ENCODE measurements around the gene HERC3.

The HERC3 gene

DNA sequence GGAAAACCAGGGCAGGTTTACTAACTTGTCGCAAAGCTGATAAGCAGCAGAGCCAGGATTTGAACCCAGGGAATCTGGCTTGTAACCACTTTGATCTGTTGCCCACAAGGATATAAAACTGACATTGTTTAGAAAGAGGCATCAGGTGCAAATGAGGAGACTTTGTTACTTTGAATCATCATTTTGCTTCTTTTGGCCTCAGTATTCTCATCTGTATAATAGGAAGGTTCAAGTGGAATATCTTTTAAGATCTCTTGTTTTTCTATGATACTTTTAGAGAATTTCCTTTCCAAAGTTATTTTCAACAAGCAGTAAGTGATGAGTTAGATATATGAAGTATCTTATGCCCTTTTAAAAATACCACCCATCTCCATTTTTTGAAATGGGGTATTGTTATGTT, 163.2 kb downstream of the HERC3 start:
- TF ChIP-seq, protein P1, sequence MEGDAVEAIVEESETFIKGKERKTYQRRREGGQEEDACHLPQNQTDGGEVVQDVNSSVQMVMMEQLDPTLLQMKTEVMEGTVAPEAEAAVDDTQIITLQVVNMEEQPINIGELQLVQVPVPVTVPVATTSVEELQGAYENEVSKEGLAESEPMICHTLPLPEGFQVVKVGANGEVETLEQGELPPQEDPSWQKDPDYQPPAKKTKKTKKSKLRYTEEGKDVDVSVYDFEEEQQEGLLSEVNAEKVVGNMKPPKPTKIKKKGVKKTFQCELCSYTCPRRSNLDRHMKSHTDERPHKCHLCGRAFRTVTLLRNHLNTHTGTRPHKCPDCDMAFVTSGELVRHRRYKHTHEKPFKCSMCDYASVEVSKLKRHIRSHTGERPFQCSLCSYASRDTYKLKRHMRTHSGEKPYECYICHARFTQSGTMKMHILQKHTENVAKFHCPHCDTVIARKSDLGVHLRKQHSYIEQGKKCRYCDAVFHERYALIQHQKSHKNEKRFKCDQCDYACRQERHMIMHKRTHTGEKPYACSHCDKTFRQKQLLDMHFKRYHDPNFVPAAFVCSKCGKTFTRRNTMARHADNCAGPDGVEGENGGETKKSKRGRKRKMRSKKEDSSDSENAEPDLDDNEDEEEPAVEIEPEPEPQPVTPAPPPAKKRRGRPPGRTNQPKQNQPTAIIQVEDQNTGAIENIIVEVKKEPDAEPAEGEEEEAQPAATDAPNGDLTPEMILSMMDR (conservative IDR thresholded peaks at IDR 0.05; ENCODE audit: low read depth, low read length) = no peak
- no peak overlapping the region for H3K4me3 ChIP-seq (ENCODE audit: low read length)
- no peak for DNase-seq (ENCODE audit: low read depth)

DNA sequence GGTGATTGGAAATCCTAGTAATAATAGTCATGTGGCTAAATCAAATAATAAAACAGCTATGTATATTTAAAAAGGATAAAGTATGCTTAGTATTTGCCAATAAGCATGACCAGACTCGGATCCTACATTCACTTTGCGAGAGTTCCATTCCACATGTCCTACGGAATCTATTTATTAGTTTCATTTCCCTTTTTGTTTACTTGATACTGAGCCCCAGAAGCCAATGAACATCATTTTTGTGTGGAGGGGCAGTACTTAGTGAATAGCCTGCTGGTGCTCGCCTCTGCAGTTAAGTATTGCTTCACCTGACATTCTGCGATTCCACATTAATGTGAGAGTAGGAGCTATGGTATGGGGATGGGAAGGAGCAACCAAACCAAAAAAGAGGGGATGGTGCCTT, 163.9 kb downstream of the HERC3 start:
- TF ChIP-seq, protein P1 (conservative IDR thresholded peaks at IDR 0.05; ENCODE audit: low read depth, low read length) = no peak
- no peak for DNase-seq (ENCODE audit: low read depth)
- H3K4me3 ChIP-seq (ENCODE audit: low read length) = peak overlapping the region; percentile 8

DNA sequence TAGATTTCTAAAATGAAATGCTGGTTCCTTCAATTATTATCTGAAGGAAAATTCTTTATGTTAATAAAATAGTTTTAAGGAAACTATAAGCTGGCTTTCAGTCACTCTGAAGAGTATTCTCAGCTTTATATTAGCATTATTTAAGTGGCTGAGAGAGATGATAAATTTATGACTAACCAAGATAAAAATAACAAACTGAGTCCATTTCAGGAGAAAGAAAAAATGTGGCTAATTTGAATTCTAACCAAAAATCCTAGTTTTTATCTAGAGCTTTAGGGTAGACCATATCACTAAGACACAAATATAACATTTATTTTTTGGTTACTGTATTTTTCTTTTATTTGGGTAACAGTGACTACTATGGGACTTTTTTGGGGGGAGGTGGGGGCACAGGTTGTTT, 164.8 kb downstream of the HERC3 start:
- no peak for DNase-seq (ENCODE audit: low read depth)
- TF ChIP-seq, protein P1 (conservative IDR thresholded peaks at IDR 0.05; ENCODE audit: low read depth, low read length) = no peak

DNA sequence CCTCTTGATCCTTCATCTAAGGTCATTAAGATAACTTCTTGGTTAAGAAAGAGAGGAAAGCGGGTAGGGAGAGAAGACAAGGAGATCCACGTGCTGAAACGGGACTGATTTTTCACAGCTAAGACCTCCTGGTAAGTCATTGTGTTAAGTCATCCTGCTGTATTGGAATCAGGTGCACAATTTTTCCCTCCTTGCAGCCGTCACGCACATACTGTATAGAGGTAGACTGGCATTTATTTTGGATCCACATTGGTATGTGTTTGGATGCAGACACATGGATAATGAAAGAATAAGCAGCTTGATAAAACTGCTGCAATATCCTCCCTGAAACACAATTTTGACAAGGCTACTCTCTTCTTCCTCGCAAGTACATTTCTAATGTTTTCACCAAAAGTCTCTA, 165.5 kb downstream of the HERC3 start:
- TF ChIP-seq, protein P1 (conservative IDR thresholded peaks at IDR 0.05; ENCODE audit: low read depth, low read length) = no peak
- peak overlapping the region; percentile 27 for H3K4me3 ChIP-seq (ENCODE audit: low read length)
- DNase-seq (ENCODE audit: low read depth) = no peak

More for the DNA sequence above, 164.8 kb downstream of the HERC3 start:
- H3K4me3 ChIP-seq (ENCODE audit: low read length) = peak overlapping the region; percentile 27

Data from retinal pigment epithelial cell (primary cell).